ENCODE measurements around the gene MAN2A2. TPM values are rescaled to one million over a fixed set of nuclear protein-coding genes. Genes with fewer than 3 reads are reported as not detected.

Gene MAN2A2
- total RNA-seq, 1 donor from 2014 or later, result 60.2 TPM

DNA sequence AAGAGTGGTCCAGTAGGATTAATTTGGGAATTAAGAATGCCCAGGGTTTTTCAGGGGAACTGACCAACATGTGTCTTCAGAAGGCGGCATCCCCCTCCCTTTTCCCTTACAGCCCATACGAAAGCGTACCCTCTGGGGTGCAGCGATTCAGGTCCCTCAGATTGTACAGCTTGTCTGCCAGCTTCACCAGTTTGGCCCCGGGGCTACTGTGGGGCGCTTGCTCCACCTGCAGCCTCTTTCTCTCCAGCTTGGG is 28.4 kb downstream of the MAN2A2 start:
- no peak for DNase-seq (ENCODE audit: extremely low spot score, unreplicated experiment)
- Mint-ChIP-seq H3K9me3 (no peaks in the 10 kb centered on the region), H3K27me3 (no peaks in the 10 kb centered on the region), H3K36me3 (peaks cover 4% of the 10 kb centered on the region), H3K4me3 (peak overlapping the region; percentile 97), H3K27ac (peak overlapping the region; percentile 97), H3K4me1 (ENCODE audit: unreplicated experiment) (peaks cover 26% of the 10 kb centered on the region)
- TF ChIP-seq, protein P1, sequence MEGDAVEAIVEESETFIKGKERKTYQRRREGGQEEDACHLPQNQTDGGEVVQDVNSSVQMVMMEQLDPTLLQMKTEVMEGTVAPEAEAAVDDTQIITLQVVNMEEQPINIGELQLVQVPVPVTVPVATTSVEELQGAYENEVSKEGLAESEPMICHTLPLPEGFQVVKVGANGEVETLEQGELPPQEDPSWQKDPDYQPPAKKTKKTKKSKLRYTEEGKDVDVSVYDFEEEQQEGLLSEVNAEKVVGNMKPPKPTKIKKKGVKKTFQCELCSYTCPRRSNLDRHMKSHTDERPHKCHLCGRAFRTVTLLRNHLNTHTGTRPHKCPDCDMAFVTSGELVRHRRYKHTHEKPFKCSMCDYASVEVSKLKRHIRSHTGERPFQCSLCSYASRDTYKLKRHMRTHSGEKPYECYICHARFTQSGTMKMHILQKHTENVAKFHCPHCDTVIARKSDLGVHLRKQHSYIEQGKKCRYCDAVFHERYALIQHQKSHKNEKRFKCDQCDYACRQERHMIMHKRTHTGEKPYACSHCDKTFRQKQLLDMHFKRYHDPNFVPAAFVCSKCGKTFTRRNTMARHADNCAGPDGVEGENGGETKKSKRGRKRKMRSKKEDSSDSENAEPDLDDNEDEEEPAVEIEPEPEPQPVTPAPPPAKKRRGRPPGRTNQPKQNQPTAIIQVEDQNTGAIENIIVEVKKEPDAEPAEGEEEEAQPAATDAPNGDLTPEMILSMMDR (conservative IDR thresholded peaks at IDR 0.05), result no peak

DNA sequence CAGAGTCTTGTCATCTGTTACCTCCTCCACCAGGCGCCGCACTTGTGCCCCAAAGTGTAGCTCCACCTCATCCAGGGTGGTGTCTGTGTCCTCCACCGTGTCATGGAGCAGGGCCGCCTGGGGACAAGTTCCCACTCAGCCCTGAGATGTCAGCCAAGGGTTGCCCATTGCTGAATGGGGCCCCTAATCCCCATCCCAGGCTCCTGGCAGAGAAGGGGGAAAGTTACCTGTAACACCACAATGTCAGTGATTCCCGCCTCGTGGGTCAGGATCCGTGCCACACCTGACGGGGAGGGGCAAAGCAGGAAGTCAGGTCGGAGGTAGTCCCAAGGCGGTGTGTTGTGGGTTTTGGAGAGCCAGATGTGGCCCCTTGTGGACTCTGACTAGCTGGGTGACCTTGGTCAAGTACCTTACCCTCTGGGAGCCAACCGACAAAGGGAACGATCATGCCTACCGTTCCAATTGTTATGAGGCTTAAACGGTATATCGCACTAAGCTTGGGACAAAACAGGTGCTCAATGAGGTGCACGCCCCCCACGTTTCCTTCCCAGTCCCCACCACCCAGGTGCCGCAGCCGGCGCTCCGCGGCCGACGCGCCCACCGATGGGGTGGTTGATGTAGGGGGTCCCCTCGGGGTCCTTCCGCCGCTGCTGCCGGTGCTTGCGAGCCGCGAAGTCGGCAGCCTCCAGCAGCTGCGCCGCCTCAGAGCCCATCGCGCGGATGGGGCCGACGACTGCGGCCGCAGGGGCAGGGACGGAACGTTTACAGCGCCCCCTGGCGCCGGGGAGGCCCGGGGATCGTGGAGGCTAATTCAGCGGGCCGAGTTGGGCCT is 28.9 kb downstream of the MAN2A2 start, which contains the start of gene HDDC3:
TSS of gene HDDC3 (minus strand) at position 722 of the 832 bp plus-strand sequence. CDS start at position 713, 9 bp downstream.
- Mint-ChIP-seq H3K27ac (peak within 1 kb of the TSS; percentile 97), H3K36me3 (peaks cover 4% of the 10 kb centered on the region), H3K4me3 (peak within 1 kb of the TSS; percentile 97)

DNA sequence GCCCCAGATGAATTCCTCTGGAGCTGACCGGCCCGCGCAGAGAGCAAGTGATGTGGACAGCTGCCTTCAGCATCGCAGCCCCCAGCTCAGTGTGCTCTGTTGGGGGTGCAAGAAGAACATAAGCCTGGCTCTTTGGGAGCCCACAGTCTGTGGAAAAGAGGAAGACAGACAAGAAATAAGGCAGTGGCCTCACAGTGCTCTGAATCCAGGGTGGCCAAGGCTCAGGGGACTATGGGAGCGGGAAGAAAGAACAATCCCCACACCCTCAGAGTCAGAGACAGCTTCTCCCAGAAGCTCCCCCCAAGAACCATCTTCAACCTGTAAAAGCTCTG is 29.5 kb downstream of the MAN2A2 start:
- TF ChIP-seq, protein P1 (conservative IDR thresholded peaks at IDR 0.05), result peak; percentile 13
- peak overlapping the region; percentile 39 for H3K27ac Mint-ChIP-seq
- no peaks in the 10 kb centered on the region for H3K27me3 Mint-ChIP-seq
- H3K36me3 Mint-ChIP-seq, result peaks cover 4% of the 10 kb centered on the region
- peak overlapping the region; percentile 97 for H3K4me3 Mint-ChIP-seq
- H3K4me1 Mint-ChIP-seq (ENCODE audit: unreplicated experiment), result peaks cover 31% of the 10 kb centered on the region
- H3K9me3 Mint-ChIP-seq, result no peaks in the 10 kb centered on the region
- DNase-seq (ENCODE audit: extremely low spot score, unreplicated experiment), result no peak

More for the DNA sequence above, 28.9 kb downstream of the MAN2A2 start, which contains the start of gene HDDC3:
- Mint-ChIP-seq H3K4me1 (ENCODE audit: unreplicated experiment) (peaks cover 31% of the 10 kb centered on the region), H3K9me3 (no peaks in the 10 kb centered on the region), H3K27me3 (no peaks in the 10 kb centered on the region)
- DNase-seq (ENCODE audit: extremely low spot score, unreplicated experiment), result peak; percentile 93
- TF ChIP-seq, protein P1 (conservative IDR thresholded peaks at IDR 0.05), result peak; percentile 98

DNA sequence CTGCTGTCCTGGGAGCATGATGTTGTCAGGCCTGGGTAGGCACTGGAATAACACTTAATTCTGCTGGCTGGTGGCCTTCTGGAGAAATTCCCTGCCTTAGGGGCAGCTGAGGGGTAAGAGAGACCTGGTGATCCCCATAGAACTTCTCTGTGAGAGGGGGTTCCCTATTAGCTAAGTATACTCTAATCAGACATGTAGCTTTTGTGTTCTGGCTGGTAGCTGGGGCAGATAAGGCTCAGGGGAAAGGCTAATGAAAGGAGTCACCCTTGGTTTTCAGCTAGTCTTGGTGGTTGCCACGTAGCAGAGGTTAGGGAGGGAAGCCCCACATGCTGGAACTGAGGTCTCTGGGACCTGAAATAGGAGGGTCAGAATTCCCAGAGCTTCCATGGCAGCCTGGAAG is 30.2 kb downstream of the MAN2A2 start:
- H3K4me1 Mint-ChIP-seq (ENCODE audit: unreplicated experiment), result peaks cover 31% of the 10 kb centered on the region
- peak overlapping the region; percentile 97 for H3K4me3 Mint-ChIP-seq
- peaks cover 4% of the 10 kb centered on the region for H3K36me3 Mint-ChIP-seq
- H3K9me3 Mint-ChIP-seq, result no peaks in the 10 kb centered on the region
- TF ChIP-seq, protein P1 (conservative IDR thresholded peaks at IDR 0.05), result no peak
- H3K27me3 Mint-ChIP-seq, result no peaks in the 10 kb centered on the region
- H3K27ac Mint-ChIP-seq, result no peak overlapping the region
- DNase-seq (ENCODE audit: extremely low spot score, unreplicated experiment), result no peak

DNA sequence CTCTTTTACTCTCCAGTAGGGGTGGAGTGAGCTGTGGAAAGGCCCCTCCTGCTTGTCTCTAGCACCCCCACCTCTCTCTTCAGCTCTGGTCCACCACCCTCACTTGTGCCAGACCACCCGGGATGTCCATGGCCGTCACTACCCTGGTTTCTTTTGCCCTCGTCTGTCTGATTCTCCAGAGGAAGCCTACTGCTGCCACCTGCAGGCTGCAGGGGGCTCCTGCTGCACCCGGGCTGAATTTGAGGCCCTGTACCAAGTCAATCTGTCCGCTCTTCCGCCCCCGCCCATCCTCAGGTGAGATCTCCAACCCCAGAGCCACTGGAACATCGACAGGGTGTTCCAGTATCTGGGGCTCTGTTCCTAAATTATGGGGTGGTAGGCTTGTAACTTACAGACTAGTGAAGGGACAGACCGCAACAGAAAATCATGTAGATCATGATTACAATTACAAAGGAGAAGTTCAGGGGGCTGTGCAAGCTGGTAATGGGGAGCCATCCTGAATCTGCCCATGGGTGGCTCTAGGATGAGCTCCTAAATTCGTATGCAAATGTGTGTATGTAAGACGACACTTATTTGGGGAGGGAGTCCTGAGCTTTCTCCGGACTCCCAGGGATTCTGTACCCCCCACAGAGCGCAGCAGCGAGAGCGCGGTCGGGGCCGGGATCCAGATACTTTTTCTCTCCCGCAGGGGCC is 31.3 kb downstream of the MAN2A2 start:
- H3K4me3 Mint-ChIP-seq, result peak overlapping the region; percentile 93
- H3K27ac Mint-ChIP-seq, result peak overlapping the region; percentile 94
- peaks cover 4% of the 10 kb centered on the region for H3K36me3 Mint-ChIP-seq
- H3K27me3 Mint-ChIP-seq, result no peaks in the 10 kb centered on the region
- no peaks in the 10 kb centered on the region for H3K9me3 Mint-ChIP-seq
- TF ChIP-seq, protein P1 (conservative IDR thresholded peaks at IDR 0.05), result peak; percentile 90
- DNase-seq (ENCODE audit: extremely low spot score, unreplicated experiment), result no peak
- H3K4me1 Mint-ChIP-seq (ENCODE audit: unreplicated experiment), result peaks cover 31% of the 10 kb centered on the region

Data from type B pancreatic cell (in vitro differentiated cells).